Lower lobe of right lung (tissue), 2 donors: Measurements from ENCODE around the gene HRCT1. TPM values are rescaled to one million over a fixed set of nuclear protein-coding genes. Genes with fewer than 3 reads are reported as not detected.

Experiments
- ATAC-seq, 2 donors: fragments of 200-7000 bp; cut with Tn5 transposase; one replicate each; pipeline ENCODE4 v1.9.1; 2020 to 2022; ENCODE audit warnings: mild to moderate bottlenecking in 2 of 2, moderate library complexity in 2 of 2
- DNase-seq: peaks from one replicate; pipeline ENCODE4 v3.0.0-alpha.2; 2020
- H3K27ac ChIP-seq: fragments of 200-600 bp; one replicate; pipeline ENCODE4 v1.8.0; 2022
- H3K27me3 ChIP-seq: fragments of 200-600 bp; one replicate; pipeline ENCODE4 v1.8.0; 2022; ENCODE audit warnings: low read depth
- H3K36me3 ChIP-seq: fragments of 200-600 bp; one replicate; pipeline ENCODE4 v1.8.0; 2022; ENCODE audit warnings: mild to moderate bottlenecking
- H3K4me1 ChIP-seq: fragments of 200-600 bp; one replicate; pipeline ENCODE4 v1.8.0; 2022
- H3K4me3 ChIP-seq: fragments of 200-600 bp; one replicate; pipeline ENCODE4 v1.8.0; 2022; ENCODE audit warnings: mild to moderate bottlenecking
- H3K9me3 ChIP-seq: fragments of 200-600 bp; one replicate; pipeline ENCODE4 v1.8.0; 2022
- CTCF ChIP-seq: fragments of 200-600 bp; IDR thresholded peaks from one replicate; pipeline ENCODE4 v1.8.0; 2022; ENCODE audit warnings: antibody characterized with exemption, mild to moderate bottlenecking
- intact Hi-C: fragments of 100-400 bp; cut with DNase I; formaldehyde crosslinking; loops from one replicate; pipeline ENCODE4 v1.11.0; 2022
- total RNA-seq: library from RNA; stranded (reverse); fragmentation: NEBNext Ultra II Directional; extraction: Animal tissue kit (Norgen Biotek cat#: 25700); gene quantifications from one replicate; pipeline ENCODE4 v1.2.1, GENCODE V29; 2021
- donor health status: DM: no; HTN: yes; CAD: no; lungs with severe emphysema.

Gene HRCT1
- total RNA-seq, 1 donor from 2014 or later: 8.7 TPM

GRCh38 chr9:35920051-35920620 lies 14.1 kb downstream of the HRCT1 start:
- no peak for ATAC-seq
- peak overlapping the region; percentile 34 for H3K27ac ChIP-seq

GRCh38 chr9:35923598-35923926 lies 17.6 kb downstream of the HRCT1 start:
- TF ChIP-seq CTCF: no peak
- ATAC-seq (no peak), DNase-seq (no peak)
- Histone ChIP-seq H3K27me3 (no peaks in the 10 kb centered on the region), H3K27ac (no peak overlapping the region), H3K4me3 (no peak overlapping the region), H3K36me3 (no peaks in the 10 kb centered on the region), H3K9me3 (no peaks in the 10 kb centered on the region), H3K4me1 (peaks cover 16% of the 10 kb centered on the region)
- intact Hi-C loops: no loop called here

More at GRCh38 chr9:35920051-35920620, 14.1 kb downstream of the HRCT1 start:
- Histone ChIP-seq H3K36me3 (no peaks in the 10 kb centered on the region), H3K4me3 (no peak overlapping the region), H3K9me3 (no peaks in the 10 kb centered on the region), H3K4me1 (peaks cover 16% of the 10 kb centered on the region), H3K27me3 (no peaks in the 10 kb centered on the region)
- intact Hi-C loops: no loop called here
- DNase-seq: no peak
- TF ChIP-seq CTCF: no peak

- H3K27me3 ChIP-seq: no peaks in the 10 kb centered on the region
- H3K4me1 ChIP-seq: peaks cover 16% of the 10 kb centered on the region
- H3K36me3 ChIP-seq: no peaks in the 10 kb centered on the region
- DNase-seq (no peak), ATAC-seq (peak in 1 of 2 donors; percentile 59)
- TF ChIP-seq CTCF: no peak
- H3K4me3 ChIP-seq: no peak overlapping the region
- no peaks in the 10 kb centered on the region for H3K9me3 ChIP-seq
- H3K27ac ChIP-seq: no peak overlapping the region
- intact Hi-C loops: no loop called here
Observed at GRCh38 chr9:35923927-35924763, 18.1 kb downstream of the HRCT1 start.

GRCh38 chr9:35928591-35929452 lies 22.8 kb downstream of the HRCT1 start:
- Histone ChIP-seq H3K27ac (no peak overlapping the region), H3K36me3 (no peaks in the 10 kb centered on the region), H3K9me3 (no peaks in the 10 kb centered on the region), H3K4me1 (peaks cover 18% of the 10 kb centered on the region), H3K27me3 (no peaks in the 10 kb centered on the region), H3K4me3 (no peak overlapping the region)
- no peak for TF ChIP-seq CTCF
- intact Hi-C loops: no loop called here
- DNase-seq (no peak), ATAC-seq (no peak)

GRCh38 chr9:35929453-35929718 lies 23.4 kb downstream of the HRCT1 start:
- Histone ChIP-seq H3K27ac (peak overlapping the region; percentile 28), H3K36me3 (no peaks in the 10 kb centered on the region), H3K9me3 (no peaks in the 10 kb centered on the region), H3K4me1 (peaks cover 12% of the 10 kb centered on the region), H3K27me3 (no peaks in the 10 kb centered on the region), H3K4me3 (no peak overlapping the region)
- DNase-seq (no peak), ATAC-seq (no peak)
- no peak for TF ChIP-seq CTCF
- intact Hi-C loops: no loop called here
